Activated CD4-positive, alpha-beta T cell treated with anti-CD3 and anti-CD28 coated beads for 48 hours (primary cell): ENCODE data around the gene CALCB.

Source experiments
- DNase-seq: peaks from one replicate; pipeline ENCODE4 v3.0.0-alpha.2; 2020

The CALCB gene

GRCh38 chr11:15119352-15119751, 46.0 kb downstream of the CALCB start:
- no peak for DNase-seq

GRCh38 chr11:15119826-15120225, 46.4 kb downstream of the CALCB start:
- no peak for DNase-seq

- no peak for DNase-seq
These were observed 50.5 kb downstream of the CALCB start for GRCh38 chr11:15123849-15124248.

- DNase-seq, result no peak
These were observed 51.1 kb downstream of the CALCB start for GRCh38 chr11:15124528-15124927.

GRCh38 chr11:15127341-15127740, 53.9 kb downstream of the CALCB start:
- DNase-seq, result no peak
